Measurements from ENCODE around the gene TRIP12. TPM values are rescaled to one million over a fixed set of nuclear protein-coding genes. Genes with fewer than 3 reads are reported as not detected.
"Not testable (repeated sequence)": the region's sequence is repeated elsewhere in the genome, so short reads cannot be mapped to it uniquely, and the experiment has no call there.

TRIP12 gene
- total and polyA plus RNA-seq, 7 donors: 27.5 to 297 (median 224) TPM

DNA sequence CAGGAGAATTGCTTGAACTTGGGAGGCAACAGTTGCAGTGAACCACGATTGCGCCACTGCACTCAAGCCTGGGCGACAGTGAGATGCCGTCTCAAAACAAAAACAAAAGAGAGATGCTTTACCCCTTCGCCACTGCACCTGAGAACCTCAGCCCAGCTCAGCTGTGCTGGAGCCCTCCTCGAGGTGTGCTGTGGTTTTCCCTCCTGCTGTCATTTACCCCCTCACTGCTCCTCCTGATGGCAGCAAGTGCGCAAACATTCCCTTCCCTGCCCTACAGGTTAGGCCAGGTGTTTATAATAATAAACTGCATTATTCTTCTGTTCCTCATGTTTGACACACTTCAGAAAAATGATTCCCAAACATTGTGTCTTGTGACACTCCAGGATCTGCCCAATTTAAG lies 8.8 kb upstream of the TRIP12 start:
- WGBS, 3 donors: 91 to 93% (median 93%) methylated on average over 7 of the region's 7 CpGs
- no peaks in the 10 kb centered on the region for H3K9me3 ChIP-seq
- no peaks in the 10 kb centered on the region for H3K36me3 ChIP-seq (ENCODE audit: insufficient read depth in 1 of 2, low read depth in 1 of 2)
- intact Hi-C loops (cut with DNase I): no loop called here
- H3K4me1 ChIP-seq: no peaks in the 10 kb centered on the region
- no peak overlapping the region for H3K4me3 ChIP-seq
- H3K27me3 ChIP-seq (ENCODE audit: insufficient read depth in 3 of 3, low read length in 2 of 3): no peaks in the 10 kb centered on the region
- ATAC-seq: no peak
- TF ChIP-seq, protein P1, sequence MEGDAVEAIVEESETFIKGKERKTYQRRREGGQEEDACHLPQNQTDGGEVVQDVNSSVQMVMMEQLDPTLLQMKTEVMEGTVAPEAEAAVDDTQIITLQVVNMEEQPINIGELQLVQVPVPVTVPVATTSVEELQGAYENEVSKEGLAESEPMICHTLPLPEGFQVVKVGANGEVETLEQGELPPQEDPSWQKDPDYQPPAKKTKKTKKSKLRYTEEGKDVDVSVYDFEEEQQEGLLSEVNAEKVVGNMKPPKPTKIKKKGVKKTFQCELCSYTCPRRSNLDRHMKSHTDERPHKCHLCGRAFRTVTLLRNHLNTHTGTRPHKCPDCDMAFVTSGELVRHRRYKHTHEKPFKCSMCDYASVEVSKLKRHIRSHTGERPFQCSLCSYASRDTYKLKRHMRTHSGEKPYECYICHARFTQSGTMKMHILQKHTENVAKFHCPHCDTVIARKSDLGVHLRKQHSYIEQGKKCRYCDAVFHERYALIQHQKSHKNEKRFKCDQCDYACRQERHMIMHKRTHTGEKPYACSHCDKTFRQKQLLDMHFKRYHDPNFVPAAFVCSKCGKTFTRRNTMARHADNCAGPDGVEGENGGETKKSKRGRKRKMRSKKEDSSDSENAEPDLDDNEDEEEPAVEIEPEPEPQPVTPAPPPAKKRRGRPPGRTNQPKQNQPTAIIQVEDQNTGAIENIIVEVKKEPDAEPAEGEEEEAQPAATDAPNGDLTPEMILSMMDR (IDR thresholded peaks at IDR 0.05): no peak
- no peak overlapping the region for H3K27ac ChIP-seq
- DNase-seq: no peak

GRCh38 chr2:229927817-229928321 lies 6.1 kb upstream of the TRIP12 start:
- Histone ChIP-seq H3K27me3 (ENCODE audit: insufficient read depth in 3 of 3, low read length in 2 of 3) (no peaks in the 10 kb centered on the region), H3K4me1 (peaks cover 7% of the 10 kb centered on the region), H3K4me3 (no peak overlapping the region), H3K9me3 (no peaks in the 10 kb centered on the region), H3K27ac (no peak overlapping the region), H3K36me3 (ENCODE audit: insufficient read depth in 1 of 2, low read depth in 1 of 2) (no peaks in the 10 kb centered on the region)
- TF ChIP-seq, protein P1 (IDR thresholded peaks at IDR 0.05): no peak
- DNase-seq (no peak), ATAC-seq (no peak)
- intact Hi-C loops (cut with DNase I): no loop called here
- 95 to 96% (median 95%) methylated on average over 2 of the region's 2 CpGs for WGBS, 3 donors

- intact Hi-C loops (cut with DNase I): no loop called here
- ATAC-seq: no peak
- no peak for DNase-seq
- TF ChIP-seq, protein P1 (IDR thresholded peaks at IDR 0.05): no peak
- Histone ChIP-seq H3K27me3 (ENCODE audit: insufficient read depth in 3 of 3, low read length in 2 of 3) (no peaks in the 10 kb centered on the region), H3K9me3 (no peaks in the 10 kb centered on the region), H3K36me3 (ENCODE audit: insufficient read depth in 1 of 2, low read depth in 1 of 2) (no peaks in the 10 kb centered on the region), H3K4me3 (no peak overlapping the region), H3K4me1 (peaks cover 7% of the 10 kb centered on the region), H3K27ac (no peak overlapping the region)
These were observed 3.4 kb upstream of the TRIP12 start for GRCh38 chr2:229925201-229925600.

- H3K27ac ChIP-seq; H3K9me3 ChIP-seq; DNase-seq; ATAC-seq; H3K36me3 ChIP-seq (ENCODE audit: insufficient read depth in 1 of 2, low read depth in 1 of 2); H3K4me3 ChIP-seq; H3K4me1 ChIP-seq; H3K27me3 ChIP-seq (ENCODE audit: insufficient read depth in 3 of 3, low read length in 2 of 3): not testable (repeated sequence)
- WGBS, 3 donors: 96 to 98% (median 97%) methylated on average over 10 of the region's 10 CpGs
- intact Hi-C loops (cut with DNase I): loop anchor here in 1 of 2 donors (5.0 kb wide), 1 partner anchor 122 kb away; no protein-coding TSS in a partner anchor
These were observed 2.7 kb upstream of the TRIP12 start for GRCh38 chr2:229924541-229924940.

GRCh38 chr2:229922449-229923386 lies 909 bp upstream of the TRIP12 start, which contains the start of gene FBXO36:
Gene FBXO36 (plus strand): TSS chr2:229922503. CDS start chr2:229922514, 11 bp downstream.
- peaks cover 7% of the 10 kb centered on the region for H3K4me1 ChIP-seq
- H3K4me3 ChIP-seq: peak within 1 kb of the TSS; percentile 76
- no peaks in the 10 kb centered on the region for H3K9me3 ChIP-seq
- intact Hi-C loops (cut with DNase I): loop anchor here in 1 of 2 donors (5.0 kb wide), 1 partner anchor 120 kb away; no protein-coding TSS in a partner anchor
- H3K36me3 ChIP-seq (ENCODE audit: insufficient read depth in 1 of 2, low read depth in 1 of 2): no peaks in the 10 kb centered on the region
- H3K27me3 ChIP-seq (ENCODE audit: insufficient read depth in 3 of 3, low read length in 2 of 3): no peaks in the 10 kb centered on the region
- peak within 1 kb of the TSS; percentile 97 for H3K27ac ChIP-seq
- ATAC-seq (peak; percentile 78 to 86 (median 80)), DNase-seq (peak; percentile 86 to 93)
- WGBS, 3 donors: 1% methylated on average over 61 of the region's 61 CpGs
- TF ChIP-seq, protein P1 (IDR thresholded peaks at IDR 0.05): no peak

All from psoas muscle (tissue), 8 donors.